Measurements from ENCODE around the gene RIMS1.

GRCh38 chr6:72420409-72420808, 534.1 kb downstream of the RIMS1 start:
- no peak for TF ChIP-seq CTCF (IDR thresholded peaks at IDR 0.05 in 4 of 5, conservative IDR thresholded peaks at IDR 0.05 in 1 of 5)
- no peak for TF ChIP-seq POLR2A (IDR thresholded peaks at IDR 0.05)

Data from gastrocnemius medialis (tissue), 4 donors.